SW480 (cell line): Measurements from ENCODE around the gene BCAR1.

Source experiments
- DNase-seq: peaks from one replicate; pipeline ENCODE4 v3.0.0-alpha.2; 2016; ENCODE audit warnings: low spot score

Gene BCAR1

DNA sequence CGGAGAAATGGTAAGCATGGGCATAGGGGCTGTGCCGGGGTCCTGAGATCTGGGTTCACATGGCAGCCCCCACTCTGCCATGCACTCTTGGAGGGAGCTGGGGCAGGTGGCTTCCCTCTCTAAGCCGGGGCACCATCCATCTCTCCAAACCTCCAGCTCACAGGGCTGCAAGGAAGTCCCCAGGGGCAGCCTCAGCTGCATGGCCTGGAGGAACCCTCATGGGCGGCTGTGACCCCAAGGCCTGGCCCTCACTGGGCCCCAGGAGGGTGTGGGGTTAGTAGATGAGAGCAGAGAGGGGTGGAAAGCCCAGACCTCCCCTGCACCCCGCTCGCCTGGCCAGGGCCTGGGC lies 47.0 kb downstream of the BCAR1 start:
- no peak for DNase-seq

DNA sequence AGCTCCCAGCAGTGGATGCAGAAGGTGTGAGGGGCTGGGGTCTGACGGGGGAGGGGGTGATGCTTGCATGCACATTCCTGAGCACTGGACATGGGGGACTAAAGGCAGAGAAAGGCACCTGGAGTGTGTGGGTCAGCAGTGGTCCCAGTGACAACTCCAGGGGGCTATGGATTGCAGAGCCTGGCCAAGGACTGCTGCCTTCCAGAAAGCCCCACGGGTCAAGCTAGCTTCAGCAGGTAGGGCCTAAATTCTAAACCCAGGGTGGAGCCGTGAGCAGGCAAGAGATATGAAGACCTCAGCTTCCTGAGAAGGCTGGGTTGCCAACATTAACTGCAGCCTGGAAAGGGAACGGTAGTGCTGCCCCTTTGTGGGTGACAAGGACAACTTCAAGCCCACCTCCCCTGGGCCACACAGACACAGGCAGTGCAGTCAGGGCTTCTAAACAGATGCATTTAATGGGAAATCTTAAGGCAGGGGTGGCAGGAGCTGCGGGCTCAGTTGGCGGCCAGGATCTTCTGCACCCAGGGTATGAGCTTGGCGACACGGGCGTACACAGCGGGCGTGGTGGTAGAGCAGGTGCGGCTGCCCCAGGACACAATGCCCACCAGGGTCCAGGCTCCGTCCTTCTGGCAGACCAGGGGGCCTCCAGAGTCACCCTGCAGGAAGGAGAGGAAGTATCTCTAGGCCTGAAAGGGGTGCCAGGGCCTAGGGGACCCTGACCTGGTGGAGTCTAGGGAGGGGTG lies 47.6 kb downstream of the BCAR1 start:
- no peak for DNase-seq

DNA sequence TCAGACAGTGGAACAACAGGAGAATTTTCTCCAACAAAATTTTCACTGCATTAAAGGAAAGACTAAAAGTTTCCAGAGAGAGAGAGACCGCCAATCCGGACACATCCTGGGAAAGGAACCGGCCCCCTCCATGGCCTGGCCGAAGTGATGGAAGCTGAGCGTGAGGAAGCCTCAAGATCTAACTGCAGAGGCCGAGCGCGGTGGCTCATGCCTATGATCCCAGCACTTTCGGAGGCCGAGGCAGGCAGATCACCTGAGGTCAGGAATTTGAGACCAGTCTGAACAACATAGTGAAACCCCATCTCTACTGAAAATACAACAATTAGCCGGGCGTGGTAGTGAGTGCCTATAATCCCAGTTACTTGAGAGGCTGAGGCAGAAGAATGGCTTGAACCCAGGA lies 48.3 kb downstream of the BCAR1 start:
- DNase-seq = no peak

DNA sequence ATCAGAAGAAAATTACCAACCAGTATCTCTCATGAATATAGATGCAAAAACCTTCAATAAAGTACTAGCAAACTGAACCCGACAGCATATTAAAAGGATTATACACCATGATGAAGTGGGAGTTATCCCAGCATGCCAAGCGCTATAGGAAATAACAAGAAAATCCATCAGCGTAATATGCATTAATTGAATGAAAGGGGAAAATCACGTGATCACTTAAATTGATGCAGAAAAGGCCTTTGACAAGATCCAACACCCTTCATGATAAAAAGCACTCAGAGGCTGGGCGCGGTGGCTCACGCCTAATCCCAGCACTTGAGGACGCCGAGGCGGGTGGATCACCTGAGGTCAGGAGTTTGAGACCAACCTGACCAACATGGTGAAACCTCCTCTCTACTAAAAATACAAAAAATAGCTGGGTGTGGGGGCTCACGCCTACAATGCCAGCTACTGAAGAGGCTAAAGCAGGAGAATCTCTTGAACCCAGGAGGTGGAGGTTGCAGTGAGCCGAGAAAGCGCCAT lies 49.3 kb downstream of the BCAR1 start:
- DNase-seq = no peak

DNA sequence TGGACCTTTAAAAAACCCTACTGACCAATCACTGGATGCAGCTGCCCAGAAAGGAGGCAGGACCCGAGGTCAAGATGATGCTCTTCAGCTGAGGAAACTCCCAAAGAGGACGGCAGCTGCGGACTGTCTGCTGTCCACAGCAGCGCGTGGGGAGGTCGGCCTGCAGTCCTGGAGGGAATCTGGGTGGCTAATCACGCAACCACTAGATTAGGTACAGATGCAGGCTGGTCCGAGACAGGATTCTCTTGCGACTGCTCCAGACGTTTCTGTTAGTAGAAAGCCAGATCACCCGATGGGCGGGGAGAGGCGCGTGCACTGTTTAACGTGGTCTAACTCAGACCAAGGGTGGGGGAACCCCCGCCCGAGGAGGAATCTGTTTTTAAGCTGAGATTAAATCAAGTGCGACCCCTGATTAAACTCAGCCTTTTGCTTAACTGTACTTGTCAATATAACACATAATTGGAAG lies 53.3 kb downstream of the BCAR1 start:
- DNase-seq = no peak

DNA sequence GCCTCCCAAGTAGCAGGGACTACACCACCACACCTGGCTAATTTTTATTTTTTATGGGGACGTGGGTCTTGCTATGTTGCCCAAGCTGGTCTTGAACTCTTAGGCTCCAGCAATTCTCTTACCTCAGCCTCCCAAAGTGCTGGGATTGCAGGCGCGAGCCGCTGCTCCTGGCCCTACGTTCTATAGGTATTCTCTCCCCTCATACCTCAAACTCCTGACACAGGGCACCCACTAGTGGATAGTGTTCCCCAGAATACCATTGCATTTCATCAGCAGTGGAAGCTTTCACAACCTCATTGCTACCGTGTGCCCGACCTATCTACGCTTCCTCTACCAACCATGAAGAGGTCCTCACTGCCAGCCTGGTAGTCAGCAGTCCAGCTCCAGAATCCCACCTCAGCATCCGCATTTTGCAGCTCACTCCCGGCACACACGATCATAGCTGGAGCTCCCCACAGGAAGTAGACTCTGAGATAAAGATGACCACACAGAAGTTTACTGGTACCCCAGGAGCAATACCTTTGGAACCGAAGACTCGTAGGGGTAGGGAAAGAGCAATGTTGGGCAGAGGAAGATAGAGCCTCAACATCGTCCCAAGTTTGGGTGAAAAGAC lies 53.8 kb downstream of the BCAR1 start:
- DNase-seq = peak; percentile 37

DNA sequence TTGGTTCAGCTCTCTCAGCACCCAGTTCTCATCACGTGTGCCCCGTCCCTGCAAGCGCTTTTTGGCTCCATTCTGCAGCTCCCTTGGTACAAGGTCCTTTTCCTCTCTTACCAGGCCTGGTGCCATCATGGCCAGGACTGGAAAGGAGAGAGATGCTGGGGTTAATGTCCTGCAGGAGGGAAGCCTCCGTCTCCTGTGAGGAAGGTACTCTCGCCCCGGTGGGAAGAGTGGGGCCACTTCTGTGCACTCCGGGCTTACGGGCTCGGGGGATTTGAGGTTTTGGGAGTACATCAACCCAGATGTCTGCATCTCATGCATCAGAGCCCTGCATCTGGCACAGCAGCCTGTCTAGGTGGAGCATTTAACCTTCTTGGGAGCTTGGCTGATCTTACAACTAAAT lies 54.6 kb downstream of the BCAR1 start:
- DNase-seq = no peak

DNA sequence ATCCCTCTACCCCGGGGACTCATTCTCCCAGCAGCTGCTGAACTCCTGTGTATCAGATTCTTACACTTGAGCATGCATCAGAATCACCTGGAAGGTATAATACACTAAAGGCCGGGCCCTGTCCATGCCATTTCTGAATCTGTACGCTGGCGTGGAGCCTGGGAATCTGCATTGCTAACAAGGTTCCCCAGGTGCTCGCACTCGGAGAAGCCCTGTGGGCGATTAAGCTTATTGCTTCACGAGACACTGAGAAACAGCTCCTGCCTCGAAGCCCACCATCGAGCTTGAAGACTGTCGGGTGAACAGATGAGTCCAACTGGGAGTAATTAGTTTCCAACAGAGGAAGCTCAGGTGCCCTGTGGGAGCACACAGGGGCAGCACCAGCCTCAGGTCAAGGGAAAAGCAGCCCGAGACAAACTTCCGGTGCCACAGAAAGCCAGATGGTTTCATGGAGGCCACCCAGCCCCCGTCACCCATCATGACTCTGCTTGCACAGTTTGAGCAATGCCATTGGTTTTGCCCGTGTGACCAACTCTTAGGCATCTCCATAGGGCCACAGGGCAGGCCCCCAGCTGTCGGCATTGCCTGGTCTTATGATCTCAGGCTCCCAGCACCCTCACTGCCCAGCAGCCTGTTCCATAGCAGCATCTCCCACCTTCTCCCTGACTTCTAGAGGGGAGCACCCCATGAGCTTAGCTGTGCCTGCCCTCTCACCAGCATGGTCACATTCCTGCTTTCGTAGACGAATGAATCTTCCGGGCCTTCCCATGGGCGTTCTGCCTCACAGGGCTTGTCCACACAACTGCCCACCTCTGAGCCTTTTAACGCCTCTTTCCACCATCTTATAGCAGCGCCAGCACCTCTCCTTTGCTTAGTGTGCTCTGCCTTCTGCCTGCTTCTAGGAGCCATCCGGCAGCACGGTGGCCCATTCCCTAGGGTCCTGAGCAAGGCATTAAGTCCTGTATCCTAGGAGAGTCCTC lies 55.3 kb downstream of the BCAR1 start:
- no peak for DNase-seq

DNA sequence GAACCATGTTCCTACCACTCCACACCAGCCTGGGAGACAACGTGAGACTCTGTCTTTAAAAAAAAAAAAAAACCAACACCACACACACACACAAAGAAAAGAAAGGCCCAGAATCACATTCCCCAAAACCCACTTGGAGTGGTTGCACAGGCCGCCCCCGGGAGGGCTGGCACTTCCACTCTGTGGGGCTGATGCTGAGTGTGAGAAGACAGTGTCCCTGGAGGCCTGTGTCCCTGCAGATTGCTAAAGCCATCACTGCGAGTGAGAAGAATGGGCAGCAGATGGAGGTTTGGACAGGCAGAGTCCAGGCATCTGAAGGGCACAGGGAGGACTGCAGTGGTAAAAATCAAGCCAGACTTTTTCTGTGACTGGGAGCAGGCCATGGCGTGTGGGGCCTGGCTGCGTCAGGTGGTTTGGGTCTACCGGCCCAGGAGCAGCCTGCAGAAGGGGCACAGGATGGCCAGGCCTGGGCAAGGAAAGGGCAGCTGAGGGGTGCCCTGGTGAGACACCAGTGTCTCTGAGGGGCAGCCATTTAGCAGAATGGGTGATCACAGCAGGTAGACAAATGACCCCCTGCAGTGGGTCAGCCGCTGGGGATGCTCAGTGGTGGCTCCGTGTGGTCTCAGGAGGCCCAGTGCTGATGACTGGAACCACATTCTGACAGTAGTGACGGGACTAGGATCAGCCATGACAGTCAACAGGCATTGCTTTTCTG lies 57.5 kb downstream of the BCAR1 start:
- no peak for DNase-seq

DNA sequence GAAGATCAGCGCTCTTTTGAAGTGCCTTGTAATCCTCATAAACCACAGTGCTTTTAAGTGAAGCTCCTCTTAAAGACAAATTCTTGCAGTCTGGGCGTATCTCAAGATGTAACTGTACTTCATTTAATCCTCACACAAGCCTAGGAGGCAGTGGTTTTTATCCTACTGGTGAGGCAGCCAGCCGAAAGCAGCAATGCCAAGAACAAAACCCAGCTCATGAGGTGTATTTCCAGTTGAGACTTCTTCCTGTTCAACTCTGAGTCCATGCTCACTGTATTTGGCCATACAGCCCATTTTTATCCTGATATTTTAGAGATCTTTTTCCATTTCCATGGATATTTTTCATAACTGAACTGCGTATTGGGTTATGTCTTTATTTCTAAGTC lies 58.2 kb downstream of the BCAR1 start:
- no peak for DNase-seq

DNA sequence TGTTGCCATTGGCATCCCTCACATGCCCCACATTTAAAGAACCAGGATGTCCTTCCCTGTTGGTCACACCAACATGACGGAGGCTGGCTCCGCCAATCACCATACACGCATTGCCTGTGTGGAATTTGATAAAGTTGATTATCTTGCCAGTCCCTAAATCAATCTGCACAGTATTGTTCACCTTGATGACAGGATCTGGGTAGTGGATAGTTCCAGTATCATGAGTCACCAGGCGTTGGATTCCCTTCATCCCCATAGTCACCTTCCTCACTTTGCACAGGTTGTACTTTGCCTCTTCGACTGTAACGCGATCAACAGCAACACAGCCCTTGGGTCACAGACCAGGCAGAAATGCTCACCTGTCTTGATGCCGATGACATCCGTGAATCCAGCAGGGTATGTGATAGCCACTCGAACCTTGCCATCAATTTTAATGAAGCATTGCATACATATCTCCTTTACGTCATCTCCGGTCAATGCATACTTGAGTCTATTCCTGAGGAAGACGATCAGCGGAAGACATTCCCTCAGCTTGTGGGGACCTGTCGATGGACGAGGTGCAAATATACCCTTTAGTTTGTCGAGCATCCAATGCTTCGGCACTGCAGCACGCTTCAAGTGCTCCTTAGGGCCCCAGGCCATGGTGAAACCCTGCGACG lies 58.7 kb downstream of the BCAR1 start:
- peak; percentile 52 for DNase-seq

DNA sequence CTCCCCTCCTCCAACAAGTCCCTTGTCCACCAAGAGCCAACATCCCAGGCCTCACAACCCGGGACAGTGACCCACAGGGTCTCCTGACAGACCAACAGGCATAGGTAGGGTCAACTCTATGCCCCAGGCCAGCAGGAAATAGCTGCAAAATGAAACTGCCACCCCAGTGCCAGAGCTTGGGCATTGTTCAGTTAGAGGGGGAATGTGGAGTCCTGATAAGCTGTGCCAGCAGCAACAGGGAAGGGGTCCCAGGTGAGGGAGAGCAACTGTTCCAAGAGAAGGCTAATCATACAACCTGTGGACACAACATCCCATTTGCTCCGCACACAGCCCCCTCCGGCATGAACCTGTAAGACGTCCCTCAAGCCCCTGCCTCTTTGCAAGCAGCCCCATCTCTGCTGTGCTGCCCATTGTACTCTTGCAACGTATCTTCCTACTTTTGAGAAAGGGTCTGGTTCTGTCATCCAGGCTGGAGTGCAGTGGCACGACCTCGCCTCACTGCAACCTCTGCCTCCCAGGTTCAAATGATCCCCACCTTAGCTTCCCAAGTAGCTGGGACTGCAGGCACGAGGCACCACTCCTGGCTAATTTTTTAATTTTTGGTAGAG lies 61.7 kb downstream of the BCAR1 start:
- no peak for DNase-seq

DNA sequence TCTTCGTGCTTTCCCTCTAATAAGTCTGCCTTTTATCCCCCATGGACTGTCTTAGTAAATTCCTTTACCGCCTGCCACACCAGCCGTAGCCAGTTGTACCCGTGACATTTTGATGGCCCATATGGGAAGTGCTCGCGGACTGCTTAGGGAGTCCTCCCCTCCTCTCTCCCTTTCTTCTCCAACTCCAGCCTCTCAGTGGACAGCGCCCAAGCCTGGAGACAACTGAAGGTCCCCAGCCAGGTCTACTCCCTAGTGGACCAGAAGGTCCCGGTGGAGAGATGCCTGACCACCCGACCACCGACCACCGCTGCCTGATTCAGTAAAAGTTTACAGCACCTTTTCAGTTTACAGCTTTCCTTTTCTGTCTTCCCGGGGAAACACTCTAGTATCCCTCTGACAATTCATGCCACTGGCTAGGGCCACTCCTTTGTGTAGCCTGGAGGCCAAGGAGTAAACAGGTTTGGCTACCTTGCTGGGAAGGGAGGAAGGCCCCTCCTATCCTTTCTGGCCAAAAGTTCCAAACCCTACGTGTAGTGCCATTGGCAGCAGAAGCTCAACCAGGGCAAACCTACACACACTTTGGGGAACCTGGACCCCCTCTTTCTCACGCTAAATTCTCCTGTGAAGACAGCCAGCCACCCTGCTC lies 62.5 kb downstream of the BCAR1 start:
- no peak for DNase-seq

DNA sequence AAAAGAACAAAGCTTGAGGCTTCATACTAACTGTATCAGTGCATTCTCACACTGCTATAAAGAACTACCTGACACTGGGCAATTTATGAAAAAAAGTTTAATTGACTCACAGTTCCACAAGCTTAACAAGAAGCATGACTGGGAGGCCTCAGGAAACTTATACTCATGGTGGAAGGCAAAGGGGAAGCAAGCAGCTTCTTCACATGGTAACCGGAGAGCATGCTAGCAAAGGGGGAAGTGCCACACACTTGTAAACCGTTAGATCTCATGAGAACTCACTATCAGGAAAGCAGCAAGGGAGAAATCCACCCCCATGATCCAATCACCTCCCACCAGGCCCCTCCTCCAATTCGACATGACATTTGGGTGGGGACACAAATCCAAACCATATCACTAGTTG lies 69.8 kb downstream of the BCAR1 start:
- DNase-seq = no peak

DNA sequence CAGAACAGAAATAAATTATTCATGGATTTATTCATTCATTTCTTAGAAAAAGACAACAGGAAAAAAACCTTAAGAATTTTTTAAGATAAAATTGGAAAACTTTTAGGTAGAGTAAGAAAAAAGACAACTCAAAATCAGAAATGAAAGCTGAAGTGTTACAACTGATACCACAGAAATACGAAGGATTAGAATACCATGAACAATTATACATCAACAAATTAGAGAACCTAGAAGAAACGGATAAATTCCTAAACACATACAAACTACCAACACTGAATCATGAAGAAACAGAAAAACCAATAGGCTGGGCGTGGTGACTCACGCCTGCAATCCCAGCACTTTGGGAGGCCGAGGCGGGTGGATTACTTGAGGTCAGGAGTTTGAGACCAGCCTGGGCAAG lies 72.2 kb downstream of the BCAR1 start:
- no peak for DNase-seq
